Prostate gland (tissue), 2 donors: ENCODE results near the gene TRPM7.

Experiments used
- CTCF ChIP-seq, 4 experiments: fragments of 200-600 bp in 2 of 4; fragments of 450-650 bp in 2 of 4; sonication (generic) in 2 of 4; IDR thresholded peaks; 1 replicate in 3 of 4; 2 replicates in 1 of 4; pipeline ENCODE4 v1.5.1; 2016 to 2019; ENCODE audit warnings: antibody characterized with exemption in 4 of 4, mild to moderate bottlenecking in 2 of 4, moderate library complexity in 2 of 4
- POLR2A ChIP-seq: fragments of 450-650 bp; IDR thresholded peaks from one replicate; pipeline ENCODE4 v1.6.1; 2016; ENCODE audit warnings: antibody characterized with exemption, mild to moderate bottlenecking
- POLR2AphosphoS5 ChIP-seq: sonication (generic); formaldehyde crosslinking; IDR thresholded peaks from one replicate; pipeline ENCODE4 v1.6.1; 2017; ENCODE audit warnings: antibody characterized with exemption

- TF ChIP-seq POLR2A (no peak), CTCF (IDR thresholded peaks at IDR 0.05) (no peak), POLR2AphosphoS5 (no peak)
Observed at GRCh38 chr15:50735156-50735555, 48.6 kb upstream of the TRPM7 start.
